AG04449 (cell line): ENCODE measurements around the gene POU1F1.

Experiments used
- CTCF ChIA-PET: fragments of 350-600 bp; formaldehyde crosslinking; extraction: SDS; loops from one replicate; lab custom pipeline; 2021; ENCODE audit warnings: antibody characterized with exemption; lab: Yijun Ruan, JAX
- POLR2A ChIA-PET: fragments of 400-600, 350-600 bp; formaldehyde crosslinking; extraction: SDS; loops from one replicate; lab custom pipeline; 2020; ENCODE audit warnings: antibody characterized with exemption, inconsistent platforms; lab: Yijun Ruan, JAX
- DNase-seq: peaks from one replicate; pipeline ENCODE4 v3.0.0-alpha.2; 2010; ENCODE audit warnings: low read depth, low spot score
- H3K4me3 ChIP-seq: 2 replicates; pipeline ENCODE4 v1.5.1; 2011; ENCODE audit warnings: low read depth, mild to moderate bottlenecking, control low read depth, low read length
- CTCF ChIP-seq: IDR thresholded peaks from one replicate; pipeline ENCODE4 v1.5.1; 2011; ENCODE audit warnings: mild to moderate bottlenecking, moderate library complexity, low read length, control low read depth, inconsistent platforms; ENCODE audit not compliant: insufficient read depth; ENCODE audit errors: missing control alignments

Gene POU1F1

GRCh38 chr3:87269723-87270122 is 6.7 kb downstream of the POU1F1 start:
- ChIA-PET CTCF (interaction anchor here (3.6 kb wide), 1 partner anchor 9 kb away, joined by 41 read pairs; no protein-coding TSS in a partner anchor), POLR2A (no interaction called here)
- no peak for DNase-seq
- no peak for TF ChIP-seq CTCF
- H3K4me3 ChIP-seq: no peak overlapping the region

GRCh38 chr3:87268646-87269211 is 7.7 kb downstream of the POU1F1 start:
- no peak for DNase-seq
- TF ChIP-seq CTCF: no peak
- no peak overlapping the region for H3K4me3 ChIP-seq
- ChIA-PET POLR2A (no interaction called here), CTCF (interaction anchor here (3.6 kb wide), 1 partner anchor 8 kb away, joined by 41 read pairs; no protein-coding TSS in a partner anchor)

- no peak for TF ChIP-seq CTCF
- POLR2A ChIA-PET: no interaction called here
- no peak overlapping the region for H3K4me3 ChIP-seq
- no peak for DNase-seq
- CTCF ChIA-PET: no interaction called here
Measured at GRCh38 chr3:87267953-87268645, 8.3 kb downstream of the POU1F1 start.

- CTCF ChIA-PET: interaction anchor here (0.6 to 5.0 kb wide), 12 partner anchors 9 to 744 kb away, joined by 3 to 75 read pairs (median 11); no protein-coding TSS in a partner anchor
- POLR2A ChIA-PET: no interaction called here
- DNase-seq: no peak
- TF ChIP-seq CTCF: no peak
- H3K4me3 ChIP-seq: no peak overlapping the region
Measured at GRCh38 chr3:87261925-87262324, 14.5 kb downstream of the POU1F1 start.

GRCh38 chr3:87260270-87260669 is 16.1 kb downstream of the POU1F1 start:
- no peak overlapping the region for H3K4me3 ChIP-seq
- TF ChIP-seq CTCF: peak; percentile 40
- ChIA-PET CTCF (interaction anchor here (0.7 to 5.0 kb wide), 34 partner anchors 10 to 920 kb away, joined by 3 to 75 read pairs (median 5); partner anchors contain the start of genes CHMP2B and POU1F1), POLR2A (no interaction called here)
- DNase-seq: peak; percentile 4

- no peak overlapping the region for H3K4me3 ChIP-seq
- POLR2A ChIA-PET: no interaction called here
- no peak for TF ChIP-seq CTCF
- CTCF ChIA-PET: interaction anchor here (7.7 kb wide), 1 partner anchor 11 kb away, joined by 75 read pairs; no protein-coding TSS in a partner anchor
- no peak for DNase-seq
Measured at GRCh38 chr3:87250009-87250408, 26.4 kb downstream of the POU1F1 start.
